NCI-H526 treated with DMSO at 0.1 percent for 48 hours (cell line): ENCODE measurements around the gene VILL.
"Not testable (repeated sequence)": the region's sequence is repeated elsewhere in the genome, so short reads cannot be mapped to it uniquely, and the experiment has no call there.

Experiments used
- DNase-seq: peaks from one replicate; lab custom pipeline; 2025; lab: John Stamatoyannopoulos, UW

The VILL gene

DNA sequence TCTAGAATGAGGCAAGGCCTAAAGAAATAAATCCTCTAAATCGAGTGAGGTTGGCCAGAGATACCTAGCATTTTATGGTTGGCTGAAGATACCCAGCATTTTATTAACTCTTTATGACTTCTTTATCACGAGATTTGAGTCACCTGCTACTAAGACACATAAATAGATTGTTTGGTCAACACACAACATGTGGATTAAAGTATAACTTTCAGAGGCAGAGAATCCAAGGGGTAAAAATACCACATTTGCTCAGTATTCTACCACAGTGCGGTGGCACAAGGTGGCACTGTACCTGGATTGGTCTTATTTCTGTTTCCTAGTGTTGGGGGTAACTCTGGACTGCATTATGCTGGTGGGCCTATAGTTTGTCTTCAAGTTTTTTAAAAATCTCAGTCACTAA, 27.0 kb upstream of the VILL start:
- DNase-seq = no peak

DNA sequence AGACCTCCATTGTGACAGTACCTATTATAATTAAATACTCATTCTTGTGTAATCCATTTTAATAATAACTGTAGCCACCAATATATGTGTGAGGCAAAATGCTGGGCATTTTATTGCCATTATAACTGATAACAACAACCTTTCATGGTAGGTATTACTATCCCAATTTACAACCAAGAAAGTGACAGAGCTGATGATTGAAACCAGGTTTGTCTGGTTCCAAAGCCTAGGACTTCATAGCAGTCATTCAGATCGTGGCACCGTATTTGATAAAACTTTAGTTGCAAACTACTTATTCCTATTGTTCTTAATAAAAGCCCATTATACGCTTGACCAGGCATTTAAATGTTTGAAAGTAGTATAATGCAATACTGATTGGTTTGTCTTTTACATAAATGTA, 26.4 kb upstream of the VILL start:
- no peak for DNase-seq

DNA sequence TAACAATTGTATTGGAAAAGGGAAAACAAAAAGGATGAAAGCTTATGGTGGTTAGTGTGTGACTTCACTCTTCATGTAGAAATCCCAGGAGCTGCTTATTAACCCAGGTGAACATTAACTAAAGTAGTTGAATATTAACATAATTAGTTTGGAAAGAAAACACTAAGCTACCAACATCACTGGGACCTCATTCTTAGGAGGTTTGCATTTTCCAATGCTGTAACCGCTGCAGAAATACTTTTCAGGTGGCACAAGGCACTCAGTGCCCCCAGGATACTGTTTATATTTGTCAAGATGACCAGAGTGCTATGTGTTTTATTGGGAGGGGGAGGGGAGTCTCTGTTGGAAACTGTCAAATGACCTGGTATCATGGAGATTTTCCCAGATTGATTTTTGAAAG, 25.9 kb upstream of the VILL start:
- peak; percentile 5 for DNase-seq

DNA sequence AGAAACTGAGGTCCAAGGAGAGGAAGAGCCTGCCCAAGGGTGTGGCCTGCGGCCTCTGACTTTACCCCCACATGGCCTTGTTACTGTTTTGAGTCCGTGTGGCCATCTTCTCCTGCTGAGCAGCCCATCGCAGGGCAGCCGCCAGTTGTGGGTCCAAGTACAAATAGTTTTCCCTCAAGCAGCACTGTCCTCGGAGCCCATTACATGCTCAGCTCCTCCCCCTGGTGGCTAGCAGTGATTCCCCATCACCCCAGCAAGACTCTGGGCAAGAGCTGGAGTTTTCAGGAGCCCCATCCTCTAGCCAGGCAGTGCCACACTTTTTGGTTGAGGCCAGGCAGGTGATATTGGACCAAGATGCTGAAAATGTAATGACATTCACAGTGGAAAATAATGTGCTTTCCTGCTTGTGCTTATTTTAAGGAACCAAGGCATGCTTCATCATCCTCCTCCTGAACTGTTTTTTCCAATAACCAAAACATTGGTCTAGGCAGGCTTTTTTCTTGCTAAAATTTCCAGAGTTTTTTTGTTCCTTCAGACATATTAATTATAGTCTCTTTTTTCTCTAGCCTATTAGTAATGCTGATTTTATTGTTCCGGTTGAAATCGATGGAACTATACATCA, 23.2 kb upstream of the VILL start:
- DNase-seq = no peak

DNA sequence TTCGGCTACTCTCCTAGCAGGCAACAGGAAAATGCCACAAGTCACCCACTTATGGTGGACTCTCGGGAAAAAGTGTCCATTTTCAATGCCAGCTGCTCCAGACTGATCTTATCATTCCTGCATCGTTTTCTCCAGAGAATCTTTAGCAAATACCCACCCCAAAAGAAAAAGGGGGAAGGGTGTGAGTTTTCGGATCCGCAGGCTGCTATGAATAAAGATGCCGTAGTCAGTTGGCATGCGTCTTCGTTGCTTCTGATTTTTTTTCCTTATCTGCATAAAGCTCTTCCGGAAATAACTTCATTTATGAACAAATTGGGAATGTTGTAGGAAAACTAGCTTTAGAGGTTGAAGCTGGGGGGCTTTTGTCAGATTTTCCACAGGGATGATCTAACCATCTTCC, 22.4 kb upstream of the VILL start:
- no peak for DNase-seq

DNA sequence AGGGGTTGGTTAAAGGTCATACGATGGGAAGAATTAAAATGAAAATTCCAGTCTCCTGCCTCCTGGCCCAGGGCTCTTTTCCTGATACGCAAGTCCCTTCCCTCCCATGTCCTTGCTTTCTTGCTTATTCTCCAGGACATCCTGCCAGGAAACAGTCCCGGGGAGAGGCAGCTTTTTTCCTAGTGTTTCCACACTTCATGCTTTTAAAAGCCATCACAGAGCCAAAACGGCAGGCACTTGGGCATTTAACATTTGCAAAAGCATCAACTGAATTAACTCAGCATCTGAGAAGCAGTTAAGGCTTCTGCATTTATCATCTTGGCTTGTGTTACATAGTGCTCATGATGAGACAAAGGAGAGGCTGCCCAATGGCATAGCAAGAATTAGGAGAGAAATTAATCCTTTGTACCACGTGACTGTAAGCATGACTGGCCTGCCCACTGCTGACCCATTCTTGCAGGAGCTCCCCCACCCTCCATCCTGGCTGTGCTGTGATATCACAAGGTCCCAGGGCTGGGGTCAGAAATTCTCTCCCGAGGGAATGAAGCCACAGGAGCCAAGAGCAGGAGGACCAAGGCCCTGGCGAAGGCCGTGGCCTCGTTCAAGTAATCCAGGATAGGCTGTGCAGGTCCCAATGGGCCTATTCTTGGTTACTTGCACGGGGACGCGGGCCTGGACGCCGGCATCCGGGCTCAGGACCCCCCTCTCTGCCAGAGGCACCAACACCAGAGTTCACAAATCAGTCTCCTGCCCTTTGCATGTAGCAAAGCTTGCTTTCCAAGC, 21.6 kb upstream of the VILL start:
- no peak for DNase-seq

DNA sequence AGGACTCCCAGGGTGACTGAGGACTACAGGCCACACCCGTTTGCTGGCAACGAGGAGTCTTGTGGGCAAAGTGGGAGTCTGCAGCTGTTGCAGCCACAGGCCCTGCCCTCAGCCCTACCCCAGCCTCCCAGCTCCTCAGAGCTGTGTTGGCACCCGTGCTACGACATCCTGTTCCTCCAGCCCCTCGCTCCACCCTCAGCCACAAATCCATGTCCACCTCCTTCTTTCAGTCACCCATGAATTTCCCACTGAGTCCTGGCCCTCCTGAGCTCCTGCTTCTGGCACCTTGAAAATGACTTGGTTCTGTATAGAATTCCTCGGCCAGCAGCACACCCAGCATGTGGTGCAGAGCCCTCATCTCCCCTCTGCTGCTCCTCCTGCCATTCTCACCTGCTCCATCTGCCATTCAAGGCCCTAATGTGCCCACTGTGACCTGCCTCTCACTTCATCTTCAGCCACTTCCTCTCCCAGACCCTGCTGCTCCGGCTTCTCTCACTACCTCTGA, 20.9 kb upstream of the VILL start:
- DNase-seq = no peak

DNA sequence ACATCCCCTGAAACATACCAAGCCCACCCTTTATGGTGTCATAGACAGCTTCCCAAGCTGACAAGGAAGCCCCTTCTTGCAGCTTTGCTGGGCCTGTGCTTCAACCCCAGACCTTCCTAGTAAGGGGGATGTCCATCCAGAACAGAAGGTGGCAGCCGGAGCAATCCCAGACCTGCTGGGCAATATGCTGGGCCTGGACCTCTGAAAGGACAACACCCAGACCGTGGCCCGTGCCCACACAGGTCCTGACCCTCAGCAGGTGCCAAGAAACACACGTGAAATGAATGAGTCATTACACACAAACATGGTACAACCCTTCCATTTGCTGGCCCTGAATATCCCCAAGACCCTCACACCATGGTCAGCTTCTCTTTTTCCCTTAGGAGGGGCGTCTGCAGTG, 19.8 kb upstream of the VILL start:
- no peak for DNase-seq

DNA sequence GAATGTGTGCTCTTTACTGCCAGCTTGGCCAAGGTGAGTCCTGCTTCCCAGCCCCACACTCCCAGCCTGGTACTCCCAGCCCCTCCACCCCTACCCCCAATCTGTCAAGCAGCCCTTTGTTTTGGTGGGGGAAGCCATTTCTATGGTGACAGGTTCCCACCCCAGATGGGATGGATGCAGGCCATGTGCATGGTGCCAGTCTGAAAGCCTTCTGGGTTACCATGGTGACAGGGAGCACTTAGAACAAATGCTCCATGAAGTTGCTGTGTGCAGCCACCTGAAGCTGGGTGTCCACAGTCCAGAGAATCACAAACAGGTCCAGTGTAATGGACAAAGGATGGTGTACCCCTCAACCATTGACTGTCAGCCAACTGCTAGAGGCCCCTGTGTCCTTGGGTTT, 19.1 kb upstream of the VILL start:
- no peak for DNase-seq

DNA sequence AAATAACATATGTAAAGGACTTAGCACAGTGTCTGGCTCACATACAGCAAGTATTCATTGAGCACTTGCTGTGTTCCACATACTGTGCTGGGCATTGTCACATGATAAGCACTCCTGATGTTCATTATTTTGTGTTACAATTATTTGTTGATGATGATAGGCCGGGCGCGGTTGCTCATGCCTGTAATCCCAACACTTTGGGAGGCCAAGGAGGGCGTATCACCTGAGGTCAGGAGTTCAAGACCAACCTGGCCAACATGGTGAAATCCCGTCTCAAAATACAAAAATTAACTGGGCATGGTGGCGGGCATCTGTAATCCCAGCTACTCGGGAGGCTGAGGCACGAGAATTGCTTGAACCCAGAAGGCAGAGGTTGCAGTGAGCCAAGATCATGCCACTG, 18.5 kb upstream of the VILL start:
- DNase-seq = not testable (repeated sequence)

DNA sequence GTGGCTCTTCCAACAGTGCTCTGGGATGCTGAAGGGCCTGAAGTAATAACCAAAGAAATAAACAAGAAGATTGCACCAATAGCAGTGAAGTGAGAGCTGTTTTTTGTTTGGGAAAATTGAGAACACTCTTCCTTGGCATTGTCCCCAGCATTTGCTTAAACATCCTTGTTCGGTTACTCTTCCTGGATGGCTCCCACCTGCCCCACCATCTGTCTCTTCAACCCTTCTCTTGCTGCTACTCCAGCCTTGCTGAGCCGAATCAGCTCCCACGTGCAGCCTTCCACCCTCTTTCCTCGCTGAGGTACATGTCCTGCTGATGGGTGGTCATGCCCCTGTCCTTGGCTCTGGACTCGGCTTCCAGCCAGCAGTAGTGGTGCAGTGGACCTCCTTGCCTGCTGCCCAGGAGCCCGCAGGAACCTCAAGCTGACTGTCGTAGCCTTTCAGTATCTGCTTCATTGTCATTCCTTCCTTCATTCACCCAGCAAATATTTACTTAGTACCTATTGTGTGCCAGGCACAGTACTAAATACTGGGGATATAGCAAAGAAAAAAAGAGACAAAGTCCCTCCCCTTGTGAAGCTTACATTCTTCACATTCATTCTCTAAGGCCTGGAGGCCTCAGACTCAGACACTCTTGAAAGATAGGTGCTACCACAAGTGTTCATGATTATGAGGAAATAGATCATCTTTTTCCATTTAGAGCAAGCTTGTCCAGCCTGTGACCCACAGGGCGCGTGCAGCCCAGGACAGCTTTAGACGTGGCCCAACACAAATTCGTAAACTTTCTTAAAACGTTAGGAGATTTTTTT, 17.1 kb upstream of the VILL start:
- DNase-seq = no peak

DNA sequence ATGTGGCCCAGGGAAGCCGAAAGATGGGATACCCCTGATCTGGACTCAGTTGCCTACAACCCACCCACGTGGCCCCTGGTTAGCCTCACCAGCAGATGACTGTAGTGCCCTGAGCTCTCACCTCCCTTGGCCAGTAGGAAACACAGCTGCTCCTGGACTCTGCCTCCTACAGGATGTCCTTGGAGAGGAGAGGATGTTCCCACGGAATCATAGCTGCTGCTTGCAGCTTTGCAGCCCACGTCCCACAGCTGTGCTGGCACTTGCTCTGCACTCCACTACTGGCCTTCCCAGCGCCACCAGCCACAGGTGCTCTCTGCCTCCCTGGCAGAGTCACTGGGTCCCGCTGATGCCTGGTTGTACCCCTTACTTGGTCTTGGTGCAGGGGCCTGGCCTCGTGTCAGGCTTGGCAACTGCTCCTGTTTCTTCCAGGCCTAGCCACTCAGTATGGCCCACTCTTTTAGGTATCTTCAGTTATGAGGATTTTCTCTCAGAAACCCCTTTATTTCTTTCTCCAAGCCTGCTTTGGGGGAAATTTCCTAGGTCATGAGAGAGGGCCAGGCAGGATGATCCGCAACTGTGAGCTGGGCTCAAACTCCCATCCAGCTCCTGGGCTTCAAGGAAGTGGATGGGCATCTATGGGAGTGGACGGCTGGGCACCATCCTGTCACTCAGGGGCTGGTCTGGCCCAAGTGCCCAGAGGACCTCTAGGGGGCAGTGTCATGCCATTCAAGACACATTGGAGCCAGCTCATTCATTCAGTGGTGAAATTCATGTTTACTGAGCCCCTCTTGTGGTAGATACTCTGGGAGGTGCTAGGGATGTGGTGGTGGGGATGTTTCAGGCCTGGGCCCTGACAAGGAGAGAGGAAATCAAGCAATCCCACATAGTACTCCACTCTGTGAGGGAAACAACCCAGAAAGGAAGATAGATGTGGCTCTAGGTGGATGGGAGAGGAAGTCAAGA, 16.2 kb upstream of the VILL start:
- DNase-seq = no peak

DNA sequence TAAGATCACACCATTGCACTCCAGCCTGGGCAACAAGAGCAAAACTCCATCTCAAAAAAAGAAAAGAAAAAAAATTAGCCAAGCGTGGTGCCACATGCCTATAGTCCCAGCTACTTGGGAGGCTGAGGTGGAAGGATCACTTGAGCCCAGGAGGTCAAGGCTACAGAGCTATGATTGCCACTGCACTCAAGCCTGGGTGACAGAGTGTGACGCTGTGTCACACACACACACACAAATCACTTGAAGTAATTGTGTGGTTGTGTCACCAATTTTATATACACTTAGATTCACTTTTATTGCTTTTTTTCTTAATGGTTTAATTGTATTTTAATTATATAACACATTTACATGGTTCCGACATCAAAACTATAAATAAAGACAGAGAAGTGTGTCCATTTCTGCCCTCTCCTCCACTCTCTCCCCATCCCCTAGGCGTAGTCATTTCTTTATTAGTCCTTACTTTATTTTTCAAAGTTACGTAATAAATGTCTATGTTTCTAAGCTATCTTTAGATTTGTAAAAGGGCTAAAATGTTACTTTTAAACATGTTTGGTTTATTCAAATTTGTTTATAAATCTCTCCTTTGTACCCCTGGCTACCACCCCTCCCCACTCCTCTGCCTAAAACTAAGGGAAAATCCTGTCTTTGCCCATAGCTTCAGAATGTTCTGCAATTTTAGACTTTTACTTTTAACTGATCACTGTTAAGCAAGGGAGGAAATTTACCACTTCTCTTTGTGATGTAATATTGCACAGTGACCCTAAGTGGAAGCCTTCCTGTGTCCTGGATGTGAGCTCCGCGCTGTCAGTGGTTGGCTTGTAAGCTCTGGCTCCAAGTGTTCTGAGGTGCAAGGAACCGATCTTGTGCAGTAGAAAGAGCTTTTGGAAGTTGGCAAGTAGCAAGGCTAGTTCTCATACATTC, 10.8 kb upstream of the VILL start:
- no peak for DNase-seq

DNA sequence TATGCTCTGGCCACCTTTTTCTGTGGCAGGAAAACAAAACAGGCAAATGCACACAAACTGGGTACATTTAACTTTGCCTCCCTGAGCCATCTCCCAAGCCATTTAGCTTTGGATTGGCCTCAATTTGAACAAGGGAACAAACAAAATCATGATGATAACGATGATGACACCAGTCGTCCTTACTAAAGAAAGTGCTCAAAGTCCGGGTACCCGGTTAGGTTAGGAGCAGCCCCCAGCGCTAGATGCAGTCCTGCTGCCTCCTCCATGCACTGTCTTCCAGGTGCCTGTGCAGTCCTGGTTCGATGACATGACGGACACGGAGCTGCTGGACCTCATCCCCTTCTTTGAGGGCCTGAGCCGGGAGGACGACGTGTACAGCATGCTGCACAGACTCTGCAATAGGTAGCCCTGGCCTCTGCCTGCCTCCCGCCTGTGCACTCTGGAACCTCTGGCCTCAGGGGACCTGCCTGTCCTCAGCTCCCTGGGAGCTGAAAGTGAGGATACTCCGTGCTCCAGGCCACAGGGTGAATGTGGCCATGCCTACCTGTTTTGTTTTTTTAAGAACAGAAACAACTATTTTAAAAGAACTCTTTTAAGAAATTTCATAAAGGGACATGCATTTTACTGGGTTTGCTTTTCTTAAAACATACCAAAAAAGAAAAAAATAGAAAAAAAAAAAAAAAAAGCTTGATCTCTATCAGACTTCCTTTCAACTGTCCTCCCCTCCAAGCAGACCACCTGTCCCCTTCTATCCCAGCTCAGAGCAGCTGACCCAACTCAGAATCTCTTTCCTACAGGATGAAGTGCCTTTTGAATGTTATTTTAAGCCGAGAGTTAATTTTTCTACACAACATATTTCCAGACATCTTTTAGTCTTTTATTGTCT, 9.9 kb upstream of the VILL start:
- DNase-seq = no peak

DNA sequence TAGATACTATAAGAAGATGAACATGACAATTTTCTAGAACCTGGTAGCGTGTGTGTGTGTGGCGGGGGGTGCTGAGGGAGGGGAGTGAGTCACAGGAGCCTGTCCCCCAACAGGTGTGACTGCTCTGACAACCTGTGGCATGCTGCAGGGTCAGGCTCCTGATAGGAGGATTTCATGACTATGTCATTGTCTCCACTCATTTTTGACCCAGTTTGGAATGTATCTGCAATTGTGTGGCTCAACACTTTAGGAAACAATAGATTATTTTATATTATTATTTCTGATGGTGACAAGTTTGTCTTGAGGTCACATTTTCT, 9.3 kb upstream of the VILL start:
- no peak for DNase-seq

DNA sequence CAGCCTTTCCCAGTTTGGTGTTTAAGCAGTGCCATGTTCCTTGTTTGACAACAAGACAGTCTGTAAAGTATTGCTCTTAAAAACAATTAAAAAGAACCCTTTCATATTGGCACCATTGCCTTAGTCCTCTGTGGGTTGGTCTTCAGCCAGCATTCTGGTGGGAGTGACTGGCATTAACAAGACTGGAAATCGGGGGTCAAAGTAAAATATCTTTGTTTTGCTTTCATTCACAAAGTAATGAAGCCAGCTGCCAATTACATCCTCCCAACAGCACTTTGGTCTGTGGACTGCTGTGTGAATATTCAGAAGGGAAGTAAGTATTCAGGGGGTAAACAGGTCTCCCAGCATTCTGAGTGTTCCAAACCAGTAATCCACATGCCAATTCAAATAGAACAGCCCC, 8.3 kb upstream of the VILL start:
- DNase-seq = no peak

DNA sequence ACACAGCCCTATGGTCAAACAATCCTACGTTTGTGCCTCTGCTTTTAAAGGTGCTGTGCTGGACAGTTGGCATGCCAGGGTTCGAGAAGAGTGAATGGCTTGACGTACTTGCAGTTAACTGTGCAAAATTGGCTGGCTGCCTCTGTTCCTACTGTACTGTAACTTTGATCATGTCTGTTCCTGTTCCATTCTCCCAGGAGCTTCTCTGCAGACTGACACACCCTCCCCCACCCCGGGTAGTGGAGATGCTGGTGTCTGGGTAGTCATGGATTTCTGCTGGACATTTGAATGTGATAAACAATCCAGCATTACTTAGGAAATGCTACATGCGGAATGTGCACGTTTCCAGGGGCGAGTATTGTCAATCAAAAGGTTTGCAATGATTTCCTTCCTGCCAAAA, 6.5 kb upstream of the VILL start:
- DNase-seq = no peak

DNA sequence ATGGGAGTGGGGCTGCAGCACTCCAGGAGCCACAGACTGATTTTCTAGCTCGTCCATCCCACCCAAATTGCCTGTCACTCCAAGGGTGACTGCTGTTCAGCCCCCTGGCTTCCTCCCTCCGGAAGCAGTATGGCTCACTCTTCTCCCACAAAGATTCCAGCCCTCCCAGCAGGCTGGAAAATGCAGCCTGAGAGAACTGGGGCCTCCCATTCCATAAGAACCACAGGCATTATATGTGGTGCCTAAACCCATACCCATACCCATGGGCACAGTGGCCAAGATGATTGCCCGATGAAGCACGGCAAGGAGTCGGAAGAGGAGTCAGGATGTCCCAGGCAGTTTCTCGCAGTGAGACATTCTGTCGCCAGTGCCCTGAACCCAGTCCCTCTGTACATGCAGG, 6.0 kb upstream of the VILL start:
- DNase-seq = no peak

DNA sequence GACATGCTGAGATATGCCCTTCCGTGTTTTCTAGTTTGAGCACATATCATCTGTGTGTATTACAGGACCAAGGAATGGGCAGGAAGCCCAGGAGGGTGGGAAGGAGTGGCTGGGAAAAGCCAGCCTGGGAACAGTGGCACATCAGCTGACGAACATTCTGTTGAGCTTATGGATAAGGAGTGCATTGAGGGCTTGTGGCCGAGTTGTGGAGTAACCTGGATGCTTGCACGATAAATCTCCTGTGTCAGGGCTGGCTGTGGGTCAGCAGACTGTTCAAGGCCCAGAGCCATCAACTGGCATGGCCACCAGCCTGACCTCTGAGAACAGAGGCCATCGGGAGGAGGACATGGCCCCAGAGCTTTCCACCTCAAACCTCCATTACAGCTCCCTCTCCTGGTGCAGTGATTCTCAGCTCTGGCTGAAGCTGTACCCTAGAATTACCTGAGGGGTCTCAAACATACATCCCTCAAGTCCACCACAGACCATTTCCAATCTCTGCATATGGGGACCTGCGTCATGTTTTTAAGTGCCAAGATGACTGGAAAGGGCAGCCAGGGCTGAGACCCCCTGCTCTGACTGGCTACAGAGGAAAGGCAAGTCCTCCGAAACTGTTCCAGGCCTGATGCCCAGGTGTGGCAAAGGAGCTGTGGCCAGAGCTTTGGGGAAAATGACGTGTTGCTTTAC, 4.8 kb upstream of the VILL start:
- DNase-seq = no peak
